GM12865 (cell line): ENCODE results near the gene ZHX3.
"Not testable (repeated sequence)": the region's sequence is repeated elsewhere in the genome, so short reads cannot be mapped to it uniquely, and the experiment has no call there.

Source experiments
- DNase-seq: peaks from one replicate; pipeline ENCODE4 v3.0.0; 2010; ENCODE audit warnings: low read depth
- H3K4me3 ChIP-seq: 2 replicates; pipeline ENCODE4 v1.5.1; 2011; ENCODE audit warnings: mild to moderate bottlenecking, low read depth, low read length, control low read depth
- TF ChIP-seq, protein P1 (sequence below): IDR thresholded peaks from 2 replicates; pipeline ENCODE4 v1.5.1; 2011; ENCODE audit warnings: low read length, control low read depth, low read depth, inconsistent platforms; ENCODE audit not compliant: insufficient read depth; ENCODE audit errors: missing control alignments

The ZHX3 gene

GRCh38 chr20:41316051-41316450 lies 1.5 kb downstream of the ZHX3 start:
- DNase-seq, result no peak
- TF ChIP-seq, protein P1, sequence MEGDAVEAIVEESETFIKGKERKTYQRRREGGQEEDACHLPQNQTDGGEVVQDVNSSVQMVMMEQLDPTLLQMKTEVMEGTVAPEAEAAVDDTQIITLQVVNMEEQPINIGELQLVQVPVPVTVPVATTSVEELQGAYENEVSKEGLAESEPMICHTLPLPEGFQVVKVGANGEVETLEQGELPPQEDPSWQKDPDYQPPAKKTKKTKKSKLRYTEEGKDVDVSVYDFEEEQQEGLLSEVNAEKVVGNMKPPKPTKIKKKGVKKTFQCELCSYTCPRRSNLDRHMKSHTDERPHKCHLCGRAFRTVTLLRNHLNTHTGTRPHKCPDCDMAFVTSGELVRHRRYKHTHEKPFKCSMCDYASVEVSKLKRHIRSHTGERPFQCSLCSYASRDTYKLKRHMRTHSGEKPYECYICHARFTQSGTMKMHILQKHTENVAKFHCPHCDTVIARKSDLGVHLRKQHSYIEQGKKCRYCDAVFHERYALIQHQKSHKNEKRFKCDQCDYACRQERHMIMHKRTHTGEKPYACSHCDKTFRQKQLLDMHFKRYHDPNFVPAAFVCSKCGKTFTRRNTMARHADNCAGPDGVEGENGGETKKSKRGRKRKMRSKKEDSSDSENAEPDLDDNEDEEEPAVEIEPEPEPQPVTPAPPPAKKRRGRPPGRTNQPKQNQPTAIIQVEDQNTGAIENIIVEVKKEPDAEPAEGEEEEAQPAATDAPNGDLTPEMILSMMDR, result no peak
- H3K4me3 ChIP-seq, result peak overlapping the region; percentile 77; the same call in 1 of the 2 replicates

DNA sequence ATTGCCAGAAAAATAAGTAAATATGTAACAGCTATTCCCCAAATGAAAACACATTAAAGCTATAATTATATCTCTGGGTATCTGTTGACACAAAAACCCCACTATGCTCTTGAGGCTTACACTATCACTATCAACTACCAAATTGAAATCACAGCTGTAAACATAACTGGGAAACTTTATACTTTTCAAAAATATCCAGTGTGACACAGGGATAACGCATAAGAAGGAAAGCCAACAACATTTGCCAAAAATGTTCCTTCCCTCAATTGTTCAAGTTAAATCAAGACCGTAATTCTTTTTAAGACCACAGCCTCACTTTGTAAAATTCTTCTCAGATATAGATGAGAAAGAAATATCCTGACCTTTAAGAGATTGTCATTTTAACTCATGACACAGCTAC lies 3.1 kb downstream of the ZHX3 start:
- TF ChIP-seq, protein P1, result no peak
- DNase-seq, result no peak
- H3K4me3 ChIP-seq, result no peak overlapping the region

- not testable (repeated sequence) for DNase-seq, H3K4me3 ChIP-seq
These were observed 5.5 kb downstream of the ZHX3 start for GRCh38 chr20:41312009-41312408.

GRCh38 chr20:41309817-41310216 lies 7.7 kb downstream of the ZHX3 start:
- TF ChIP-seq, protein P1, result no peak
- H3K4me3 ChIP-seq, result no peak overlapping the region
- DNase-seq, result no peak

DNA sequence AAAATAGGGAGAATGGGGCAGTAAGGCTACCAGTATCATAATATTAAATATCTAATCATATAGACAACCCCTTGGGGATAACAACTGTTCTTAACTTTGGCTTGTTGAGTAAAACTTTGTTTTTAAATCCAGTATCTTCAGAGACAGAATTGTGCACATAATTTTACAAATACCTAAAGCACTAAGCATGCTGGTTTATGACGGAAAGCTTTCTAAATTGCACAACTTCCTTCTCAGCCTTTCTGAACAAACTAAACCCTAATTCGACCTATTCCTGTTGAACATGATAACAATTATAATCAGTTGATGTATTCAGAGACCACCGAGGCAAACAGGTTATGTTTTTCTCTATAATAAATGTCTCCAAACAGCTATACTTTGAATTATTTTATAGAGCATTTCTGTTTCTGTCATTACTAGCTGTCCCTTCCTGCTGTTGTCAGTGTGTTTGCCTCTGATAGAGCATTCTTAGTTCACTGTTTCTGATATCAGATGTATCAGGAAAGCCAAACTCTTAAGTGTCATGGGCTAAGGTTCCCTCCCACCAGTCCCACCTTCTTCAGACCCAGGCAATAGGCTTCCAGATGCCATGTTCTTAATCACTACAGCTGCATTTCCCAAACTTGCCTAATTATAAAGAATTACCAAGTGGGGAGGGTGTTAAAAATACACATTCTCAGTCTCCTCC lies 8.7 kb downstream of the ZHX3 start:
- no peak overlapping the region for H3K4me3 ChIP-seq
- TF ChIP-seq, protein P1, result no peak
- DNase-seq, result no peak

DNA sequence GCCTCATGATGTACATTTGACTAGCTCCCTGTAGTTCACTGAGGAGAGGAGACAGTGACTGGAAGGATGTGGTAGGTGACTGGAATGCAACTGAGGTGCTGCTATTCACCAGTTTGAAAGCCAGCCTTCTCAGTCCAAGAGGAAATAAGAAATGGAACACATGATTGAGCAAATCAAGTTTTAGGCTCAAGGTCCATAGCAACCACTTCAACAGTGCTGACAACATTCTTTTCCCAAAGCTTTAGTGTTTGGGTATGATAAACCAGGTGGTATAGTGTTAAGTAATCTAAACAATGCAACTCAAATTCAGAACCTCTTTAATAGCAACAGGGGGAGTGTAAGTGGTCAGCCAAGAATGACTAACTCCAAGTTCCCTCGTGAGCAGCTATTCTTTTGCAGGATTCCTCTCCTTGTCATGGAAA lies 9.2 kb downstream of the ZHX3 start:
- TF ChIP-seq, protein P1, result no peak
- DNase-seq, result no peak
- H3K4me3 ChIP-seq, result no peak overlapping the region

DNA sequence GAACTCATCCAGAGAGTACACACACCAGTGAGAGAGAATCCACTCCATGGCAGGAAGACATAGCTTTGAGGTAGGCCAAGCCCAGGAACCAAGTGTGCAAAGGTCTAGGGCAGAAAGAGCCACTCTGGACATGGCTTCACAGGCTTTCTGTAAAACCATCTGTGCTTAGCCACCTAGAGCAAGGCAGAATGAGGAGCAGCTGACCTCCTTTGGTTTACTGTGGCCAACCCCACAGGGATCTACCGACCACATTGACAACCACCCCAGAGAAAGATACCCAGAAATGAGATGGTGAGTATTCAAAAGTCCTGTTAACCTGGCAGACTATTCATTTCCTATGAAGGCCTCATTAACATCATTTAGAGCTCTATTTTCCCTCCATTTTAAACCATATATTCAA lies 10.5 kb downstream of the ZHX3 start:
- DNase-seq, result peak; percentile 15

More for the DNA sequence above, 10.5 kb downstream of the ZHX3 start:
- TF ChIP-seq, protein P1, result no peak
- H3K4me3 ChIP-seq, result no peak overlapping the region
